BJ (cell line): ENCODE measurements around the gene LRRC10B. TPM values are rescaled to one million over a fixed set of nuclear protein-coding genes. Genes with fewer than 3 reads are reported as not detected.

Source experiments
- CTCF ChIA-PET: fragments of 350-600 bp; formaldehyde crosslinking; extraction: SDS; loops from one replicate; lab custom pipeline; 2021; ENCODE audit warnings: antibody characterized with exemption, inconsistent platforms; lab: Yijun Ruan, JAX
- POLR2A ChIA-PET: fragments of 300-600 bp; sonication (Branson Sonifier 250); formaldehyde crosslinking; extraction: SDS; loops from one replicate; lab custom pipeline; 2021; ENCODE audit warnings: antibody characterized with exemption; lab: Charles Lee
- DNase-seq: peaks from one replicate; pipeline ENCODE4 v3.0.0-alpha.2; 2011; ENCODE audit warnings: low read depth
- H3K27me3 ChIP-seq: 2 replicates; pipeline ENCODE4 v1.6.0; 2011; ENCODE audit warnings: low read length; ENCODE audit not compliant: control insufficient read depth, insufficient read depth
- H3K36me3 ChIP-seq: 2 replicates; pipeline ENCODE4 v1.5.1; 2011; ENCODE audit warnings: low read length; ENCODE audit not compliant: control insufficient read depth, insufficient read depth
- H3K4me3 ChIP-seq: 2 replicates; pipeline ENCODE4 v1.5.1; 2011; ENCODE audit warnings: low read depth, mild to moderate bottlenecking, control low read depth, low read length
- polyA plus RNA-seq: library from polyadenylated mRNA; depleted of rRNA; stranded (reverse); fragments of >200 nt; gene quantifications from 2 replicates; pipeline ENCODE4 v1.2.3, GENCODE V29; 2011
- TF ChIP-seq, protein P1 (sequence below): IDR thresholded peaks from 2 replicates; pipeline ENCODE4 v1.5.1; 2011; ENCODE audit warnings: low read depth, mild to moderate bottlenecking, control low read depth, inconsistent platforms, low read length, moderate library complexity; ENCODE audit not compliant: insufficient read depth

LRRC10B gene
- polyA plus RNA-seq, 1 experiment = 0.02 TPM

GRCh38 chr11:61512435-61512834 lies 3.9 kb downstream of the LRRC10B start:
- TF ChIP-seq, protein P1, sequence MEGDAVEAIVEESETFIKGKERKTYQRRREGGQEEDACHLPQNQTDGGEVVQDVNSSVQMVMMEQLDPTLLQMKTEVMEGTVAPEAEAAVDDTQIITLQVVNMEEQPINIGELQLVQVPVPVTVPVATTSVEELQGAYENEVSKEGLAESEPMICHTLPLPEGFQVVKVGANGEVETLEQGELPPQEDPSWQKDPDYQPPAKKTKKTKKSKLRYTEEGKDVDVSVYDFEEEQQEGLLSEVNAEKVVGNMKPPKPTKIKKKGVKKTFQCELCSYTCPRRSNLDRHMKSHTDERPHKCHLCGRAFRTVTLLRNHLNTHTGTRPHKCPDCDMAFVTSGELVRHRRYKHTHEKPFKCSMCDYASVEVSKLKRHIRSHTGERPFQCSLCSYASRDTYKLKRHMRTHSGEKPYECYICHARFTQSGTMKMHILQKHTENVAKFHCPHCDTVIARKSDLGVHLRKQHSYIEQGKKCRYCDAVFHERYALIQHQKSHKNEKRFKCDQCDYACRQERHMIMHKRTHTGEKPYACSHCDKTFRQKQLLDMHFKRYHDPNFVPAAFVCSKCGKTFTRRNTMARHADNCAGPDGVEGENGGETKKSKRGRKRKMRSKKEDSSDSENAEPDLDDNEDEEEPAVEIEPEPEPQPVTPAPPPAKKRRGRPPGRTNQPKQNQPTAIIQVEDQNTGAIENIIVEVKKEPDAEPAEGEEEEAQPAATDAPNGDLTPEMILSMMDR = no peak
- DNase-seq = no peak
- Histone ChIP-seq H3K36me3 (no peaks in the 10 kb centered on the region), H3K4me3 (no peak overlapping the region), H3K27me3 (peaks cover 27% of the 10 kb centered on the region)
- POLR2A ChIA-PET = no interaction called here
- CTCF ChIA-PET = interaction anchor here (0.9 to 9.1 kb wide), 6 partner anchors 30 to 127 kb away, joined by 3 to 200 read pairs (median 4); a partner anchor contains a TSS

GRCh38 chr11:61513143-61513765 lies 4.7 kb downstream of the LRRC10B start:
- no peak overlapping the region for H3K4me3 ChIP-seq
- TF ChIP-seq, protein P1 = no peak
- peaks cover 19% of the 10 kb centered on the region for H3K27me3 ChIP-seq
- no peaks in the 10 kb centered on the region for H3K36me3 ChIP-seq
- POLR2A ChIA-PET = no interaction called here
- CTCF ChIA-PET = interaction anchor here (0.6 to 9.1 kb wide), 8 partner anchors 10 to 126 kb away, joined by 3 to 200 read pairs (median 6); a partner anchor contains a TSS
- no peak for DNase-seq

DNA sequence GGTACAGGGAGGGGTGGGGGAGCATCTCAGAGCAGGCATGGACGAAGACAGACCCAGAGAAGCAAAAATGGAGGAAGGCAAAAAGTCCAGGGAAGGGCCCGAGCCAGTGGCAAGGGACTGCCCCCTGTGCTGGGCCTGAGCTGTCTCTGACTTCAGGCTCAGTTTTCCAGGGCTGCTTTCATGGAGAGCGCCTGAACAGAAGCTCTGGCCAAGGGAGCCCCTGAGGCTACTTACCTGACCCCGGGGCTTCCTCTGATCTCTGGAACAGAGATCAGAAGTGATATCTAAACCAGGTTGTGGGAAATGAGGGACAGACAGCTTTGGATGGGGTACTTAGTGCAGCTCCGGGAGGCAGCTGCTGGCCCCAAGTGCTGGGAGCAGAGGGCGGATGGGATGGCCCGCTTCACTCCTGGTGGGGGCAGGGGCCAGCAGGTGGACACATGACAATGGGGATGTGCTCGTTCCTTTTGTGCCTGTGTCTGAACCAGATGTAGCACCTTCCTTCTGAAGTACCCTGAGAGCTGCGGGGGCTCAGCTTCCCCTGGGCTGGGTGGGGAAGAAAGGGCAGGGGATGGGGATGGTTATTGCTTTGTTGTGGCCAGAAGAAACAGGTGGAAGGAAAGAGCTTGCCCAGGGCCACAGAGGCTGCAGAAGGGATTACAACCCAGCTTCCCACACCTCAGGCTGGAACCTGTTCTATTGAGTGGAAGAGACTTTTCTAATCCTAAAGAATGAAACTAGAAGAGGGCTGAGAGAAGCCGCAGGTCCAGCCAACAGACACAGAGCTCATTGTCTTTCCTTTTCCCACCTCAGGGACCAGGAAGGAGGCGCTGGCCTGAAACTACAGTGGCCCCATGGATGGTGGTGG lies 5.7 kb downstream of the LRRC10B start:
- CTCF ChIA-PET = interaction anchor here (1.0 to 9.1 kb wide), 9 partner anchors 12 to 124 kb away, joined by 3 to 200 read pairs (median 5); a partner anchor contains a TSS
- TF ChIP-seq, protein P1 = no peak
- no peak overlapping the region for H3K4me3 ChIP-seq
- H3K36me3 ChIP-seq = no peaks in the 10 kb centered on the region
- POLR2A ChIA-PET = no interaction called here
- H3K27me3 ChIP-seq = peaks cover 18% of the 10 kb centered on the region
- DNase-seq = no peak

DNA sequence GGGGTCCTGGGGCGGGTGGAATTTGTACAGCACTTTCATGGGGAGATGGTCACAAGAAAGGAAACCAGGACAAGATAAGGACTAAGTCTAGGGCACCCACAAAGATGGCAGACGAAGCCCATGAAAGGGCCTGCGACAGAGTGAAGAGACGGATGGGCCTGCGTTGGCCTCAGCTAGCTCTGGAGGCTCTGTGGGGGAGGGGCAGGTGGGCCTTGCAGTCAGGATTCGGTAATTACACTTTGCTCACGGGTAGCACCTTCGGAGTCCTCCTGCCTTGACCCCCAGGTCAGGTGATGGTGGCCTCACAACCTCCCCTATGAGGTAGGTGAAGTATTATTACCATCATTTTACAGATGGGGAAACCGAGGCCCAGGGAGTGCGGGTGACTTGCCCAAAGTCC lies 7.1 kb downstream of the LRRC10B start:
- Histone ChIP-seq H3K27me3 (peaks cover 10% of the 10 kb centered on the region; the same call in 1 of the 2 replicates), H3K4me3 (no peak overlapping the region), H3K36me3 (no peaks in the 10 kb centered on the region)
- POLR2A ChIA-PET = interaction anchor here (0.9 kb wide), 1 partner anchor 39 kb away, joined by 3 read pairs; no protein-coding TSS in a partner anchor
- CTCF ChIA-PET = interaction anchor here (0.8 to 9.1 kb wide), 23 partner anchors 9 to 165 kb away, joined by 3 to 200 read pairs (median 16); partner anchors contain the start of gene DAGLA
- TF ChIP-seq, protein P1 = no peak
- no peak for DNase-seq
